DMS153 treated with DMSO at 0.1 percent for 48 hours (cell line): ENCODE measurements around the gene SYNPR.
"Not testable (repeated sequence)": the region's sequence is repeated elsewhere in the genome, so short reads cannot be mapped to it uniquely, and the experiment has no call there.

ENCODE experiments used
- DNase-seq: peaks from one replicate; lab custom pipeline; 2025; ENCODE audit not compliant: unreplicated experiment; lab: John Stamatoyannopoulos, UW

The SYNPR gene

GRCh38 chr3:63607716-63608115 lies 329.6 kb downstream of the SYNPR start:
- DNase-seq = no peak

- DNase-seq = no peak
These were observed 331.3 kb downstream of the SYNPR start for GRCh38 chr3:63609408-63609807.

DNA sequence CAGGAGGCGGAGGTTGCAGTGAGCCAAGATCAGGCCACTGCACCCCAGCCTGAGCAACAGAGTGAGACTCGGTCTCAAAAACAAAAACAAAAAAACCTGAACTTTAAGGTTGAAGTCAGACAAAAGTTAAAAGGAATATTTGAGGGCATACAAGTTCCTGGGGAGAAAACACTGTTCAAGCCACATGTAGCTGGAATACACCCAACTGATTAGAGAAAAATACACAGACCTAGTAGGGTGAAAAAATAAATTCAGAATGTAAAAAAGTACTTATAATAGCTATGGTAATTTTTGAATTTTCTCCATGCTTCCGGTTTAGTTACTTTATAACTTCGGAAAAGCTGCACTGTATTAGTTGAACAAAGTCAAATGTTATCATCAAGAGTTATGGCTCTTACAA lies 331.7 kb downstream of the SYNPR start:
- no peak for DNase-seq

- no peak for DNase-seq
These were observed 333.3 kb downstream of the SYNPR start for GRCh38 chr3:63611382-63611781.

DNA sequence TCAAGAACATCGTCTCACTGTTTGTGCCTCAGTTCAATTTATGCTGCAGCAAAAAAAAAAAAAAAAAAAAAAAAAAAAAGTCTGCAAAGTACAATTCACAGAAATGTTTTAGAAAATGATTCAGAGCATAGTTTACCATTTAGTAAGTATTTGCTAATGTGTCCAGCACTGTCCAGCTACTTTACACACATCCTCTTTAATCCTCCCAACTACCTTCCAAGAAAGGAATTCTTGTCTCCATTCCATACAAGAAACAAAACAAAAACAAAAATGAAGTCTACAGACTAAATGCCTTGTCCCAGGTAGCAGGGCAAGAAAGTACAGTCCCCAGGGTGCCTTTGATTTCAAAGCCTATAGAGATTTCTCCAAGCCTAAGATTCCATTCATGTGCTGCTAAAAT lies 335.5 kb downstream of the SYNPR start:
- DNase-seq = no peak

DNA sequence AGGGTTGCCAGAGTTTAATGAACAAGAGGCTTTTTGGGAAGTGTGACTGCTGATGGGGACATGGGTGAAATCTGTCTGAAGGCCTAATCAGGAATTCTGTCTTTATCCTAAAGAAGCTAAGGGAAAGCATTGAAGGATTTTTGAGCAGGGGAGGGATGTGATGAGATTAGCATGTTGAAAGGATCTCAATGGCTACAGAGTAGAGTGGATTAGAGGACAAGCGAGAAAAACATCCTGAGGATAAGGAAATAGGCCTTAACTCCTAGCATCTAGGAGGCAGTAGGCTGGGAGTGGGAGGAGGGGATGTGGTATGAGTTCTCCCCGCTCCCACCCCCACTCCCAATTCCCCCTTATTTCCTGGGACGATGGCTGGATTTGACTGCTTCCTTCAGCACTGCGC lies 339.3 kb downstream of the SYNPR start:
- no peak for DNase-seq

- peak; percentile 28 for DNase-seq
These were observed 346.9 kb downstream of the SYNPR start for GRCh38 chr3:63624941-63625560.

GRCh38 chr3:63631670-63632069 lies 353.6 kb downstream of the SYNPR start:
- DNase-seq = no peak

- DNase-seq = no peak
These were observed 357.1 kb downstream of the SYNPR start for GRCh38 chr3:63635186-63635585.

- no peak for DNase-seq
These were observed 361.7 kb downstream of the SYNPR start for GRCh38 chr3:63639806-63640205.

- DNase-seq = no peak
These were observed 364.4 kb downstream of the SYNPR start for GRCh38 chr3:63642488-63642887.

- DNase-seq = no peak
These were observed 366.2 kb downstream of the SYNPR start for GRCh38 chr3:63644212-63644797.

- DNase-seq = not testable (repeated sequence)
These were observed 367.0 kb downstream of the SYNPR start for GRCh38 chr3:63644928-63645781.

DNA sequence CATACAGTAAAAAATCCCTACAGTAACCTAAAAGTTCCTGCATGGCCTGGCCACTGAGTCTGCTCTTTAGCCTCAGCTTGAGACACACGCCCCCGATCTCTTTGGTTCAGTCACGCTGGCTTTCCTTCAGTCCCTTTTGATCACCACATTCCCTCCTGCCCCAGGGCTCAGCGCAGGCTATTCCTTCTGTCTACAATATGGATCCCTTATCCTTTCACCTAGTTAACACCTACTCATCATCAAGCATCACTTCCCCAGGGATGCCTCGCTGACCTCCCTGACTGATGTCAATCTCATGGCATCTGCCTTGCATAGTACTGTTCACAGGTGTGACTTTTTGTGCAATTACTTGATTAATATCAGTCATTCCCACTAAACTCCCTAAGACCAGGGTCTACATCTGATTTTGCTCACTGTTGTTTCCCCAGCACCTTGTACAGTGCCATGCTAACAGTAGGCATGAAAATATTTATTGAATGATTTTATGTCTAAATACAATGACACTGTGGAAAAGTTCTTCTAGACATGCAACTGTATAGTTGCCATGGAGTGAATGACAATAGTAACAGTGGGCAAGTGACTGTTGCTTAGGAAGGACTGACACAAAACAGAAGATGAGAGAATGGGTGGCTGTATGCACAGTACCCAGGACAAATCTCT lies 374.1 kb downstream of the SYNPR start, which contains the start of gene SNTN:
SNTN (plus strand) TSS at position 610 of the 660 bp plus-strand sequence; CDS start at position 623, 13 bp downstream.
- no peak for DNase-seq

DNA sequence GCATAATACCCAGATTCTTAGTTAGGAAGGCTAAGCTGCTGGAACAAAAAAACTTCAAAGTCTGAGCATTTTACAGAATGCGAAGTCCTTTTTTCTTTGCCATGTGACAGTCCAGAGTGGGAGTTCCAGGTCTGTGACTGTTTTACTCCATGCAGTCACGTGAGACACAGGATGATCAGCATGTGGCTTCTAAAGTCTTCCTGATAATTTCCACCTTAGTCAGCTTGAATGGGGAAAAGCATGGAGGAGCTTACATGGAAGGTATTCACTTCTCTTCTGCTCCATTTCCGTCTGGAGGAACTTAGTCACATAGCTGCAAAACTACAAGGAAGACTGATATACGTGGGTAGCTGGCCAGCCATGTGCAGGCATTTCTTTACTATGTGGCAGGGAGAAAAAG lies 376.1 kb downstream of the SYNPR start:
- DNase-seq = no peak

DNA sequence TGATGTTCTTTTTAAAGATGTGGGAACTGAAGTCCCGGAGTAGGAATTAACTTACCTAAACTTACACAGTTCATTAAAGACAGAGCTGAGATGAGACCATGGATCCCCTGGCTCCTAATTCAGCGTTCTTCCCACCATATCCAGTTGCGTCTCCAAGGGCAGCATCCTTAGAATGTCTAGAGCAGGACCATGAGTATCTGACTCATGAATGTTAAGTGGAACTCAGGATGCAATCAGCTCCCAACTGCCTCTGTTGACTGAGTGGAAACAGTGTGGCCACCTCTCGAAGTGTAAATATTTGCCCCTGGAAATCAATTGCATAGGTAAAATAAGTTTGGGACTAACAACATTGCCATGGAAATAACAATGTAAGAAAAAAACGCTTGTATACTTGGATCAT lies 376.8 kb downstream of the SYNPR start:
- DNase-seq = no peak

GRCh38 chr3:63655519-63655918 lies 377.4 kb downstream of the SYNPR start:
- DNase-seq = no peak

DNA sequence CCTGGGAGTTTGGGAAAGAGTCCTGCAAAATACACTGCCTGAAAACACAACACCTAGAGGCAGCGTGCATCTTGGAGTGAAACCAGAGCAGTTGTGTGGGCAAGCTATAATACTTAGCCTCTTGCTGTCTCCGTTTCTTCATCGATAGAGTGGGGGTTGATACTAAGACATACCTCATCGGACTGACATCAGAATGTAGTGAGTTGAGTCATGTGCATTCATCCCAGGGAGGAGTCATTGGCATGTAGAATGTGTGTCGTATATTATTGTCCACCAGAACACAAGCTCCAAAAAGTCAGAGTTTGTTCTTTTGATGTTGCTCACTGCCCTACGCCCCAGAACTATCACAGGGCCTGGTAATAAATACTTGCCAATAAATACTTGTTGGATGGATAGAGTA lies 378.7 kb downstream of the SYNPR start:
- DNase-seq = no peak

DNA sequence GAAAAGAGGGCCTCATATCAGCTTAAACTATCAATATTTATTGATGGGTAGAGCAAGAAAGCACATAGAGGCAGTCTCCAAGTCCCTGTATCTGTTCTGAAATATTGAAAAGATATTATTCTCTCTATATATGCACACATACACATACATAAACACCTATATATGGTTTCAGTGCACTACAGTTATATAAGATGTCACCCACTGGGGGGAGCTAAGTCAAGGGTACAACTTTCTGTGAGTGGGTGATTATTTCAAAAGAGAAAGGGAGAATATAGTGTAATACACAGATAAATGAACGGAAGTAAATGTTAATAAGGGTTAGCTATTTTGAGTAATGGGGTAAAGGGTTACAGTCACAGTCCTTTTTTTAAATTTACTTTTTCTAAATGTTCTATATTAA lies 383.1 kb downstream of the SYNPR start:
- DNase-seq = no peak

GRCh38 chr3:63662011-63662410 lies 383.9 kb downstream of the SYNPR start:
- no peak for DNase-seq

DNA sequence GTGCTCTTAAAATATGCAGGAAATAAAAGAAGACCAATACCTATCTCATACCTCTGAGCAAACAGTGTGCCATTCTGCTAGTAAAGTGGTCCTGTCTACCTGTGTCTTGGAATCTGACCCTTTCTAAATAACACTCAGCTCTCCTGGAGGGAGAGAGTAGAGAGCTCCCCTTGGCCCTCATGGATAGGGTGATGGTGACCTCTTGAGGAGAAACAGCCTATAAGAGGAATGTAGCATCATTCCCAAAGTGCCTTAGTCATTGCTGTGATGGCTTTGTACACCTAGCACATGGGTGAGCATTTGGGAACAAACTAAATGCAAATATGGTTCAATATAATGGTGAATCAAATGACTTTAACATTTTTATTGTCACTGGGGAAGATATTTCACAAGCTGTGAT lies 384.4 kb downstream of the SYNPR start:
- DNase-seq = no peak
